ENCODE data around the gene ENG.
A peak's percentile ranks its signal among the peaks of the same experiment; 100 is the strongest.
"Not testable (repeated sequence)": the region's sequence is repeated elsewhere in the genome, so short reads cannot be mapped to it uniquely, and the experiment has no call there.

The ENG gene

GRCh38 chr9:127878652-127879390, 24.4 kb upstream of the ENG start:
- no peak for DNase-seq (ENCODE audit: low read depth in 1 of 2, low spot score in 1 of 2)

GRCh38 chr9:127878001-127878651, 23.7 kb upstream of the ENG start:
- DNase-seq (ENCODE audit: low read depth in 1 of 2, low spot score in 1 of 2): no peak

GRCh38 chr9:127877566-127877998, 23.1 kb upstream of the ENG start, which contains the start of gene AK1:
TSS of gene AK1 (minus strand) at chr9:127877675. CDS start at chr9:127874617, 3,058 bp downstream.
- DNase-seq (ENCODE audit: low read depth in 1 of 2, low spot score in 1 of 2): no peak

GRCh38 chr9:127876764-127877562, 22.5 kb upstream of the ENG start:
- DNase-seq (ENCODE audit: low read depth in 1 of 2, low spot score in 1 of 2): no peak

GRCh38 chr9:127876026-127876763, 21.7 kb upstream of the ENG start:
- no peak for DNase-seq (ENCODE audit: low read depth in 1 of 2, low spot score in 1 of 2)

GRCh38 chr9:127875306-127875966, 21.0 kb upstream of the ENG start:
- DNase-seq (ENCODE audit: low read depth in 1 of 2, low spot score in 1 of 2): no peak

GRCh38 chr9:127874301-127875221, 20.1 kb upstream of the ENG start:
- DNase-seq (ENCODE audit: low read depth in 1 of 2, low spot score in 1 of 2): no peak

- no peak for DNase-seq (ENCODE audit: low read depth in 1 of 2, low spot score in 1 of 2)
Measured at GRCh38 chr9:127873886-127874285, 19.4 kb upstream of the ENG start.

- DNase-seq (ENCODE audit: low read depth in 1 of 2, low spot score in 1 of 2): no peak
Measured at GRCh38 chr9:127873223-127873691, 18.8 kb upstream of the ENG start.

GRCh38 chr9:127872369-127873222, 18.1 kb upstream of the ENG start:
- no peak for DNase-seq (ENCODE audit: low read depth in 1 of 2, low spot score in 1 of 2)

- no peak for DNase-seq (ENCODE audit: low read depth in 1 of 2, low spot score in 1 of 2)
Measured at GRCh38 chr9:127871531-127871930, 17.1 kb upstream of the ENG start.

GRCh38 chr9:127870887-127871286, 16.4 kb upstream of the ENG start:
- no peak for DNase-seq (ENCODE audit: low read depth in 1 of 2, low spot score in 1 of 2)

GRCh38 chr9:127870153-127870491, 15.7 kb upstream of the ENG start:
- DNase-seq (ENCODE audit: low read depth in 1 of 2, low spot score in 1 of 2): not testable (repeated sequence)

GRCh38 chr9:127869310-127870152, 15.1 kb upstream of the ENG start:
- peak; percentile 65 to 71 for DNase-seq (ENCODE audit: low read depth in 1 of 2, low spot score in 1 of 2)

- no peak for DNase-seq (ENCODE audit: low read depth in 1 of 2, low spot score in 1 of 2)
Measured at GRCh38 chr9:127868278-127868902, 13.9 kb upstream of the ENG start.

GRCh38 chr9:127867356-127868277, 13.2 kb upstream of the ENG start:
- DNase-seq (ENCODE audit: low read depth in 1 of 2, low spot score in 1 of 2): no peak
